Parathyroid adenoma (tissue), 2 donors: ENCODE data around the gene DTD1.

Source experiments
- H2AFZ ChIP-seq: fragments of 300-600 bp; sonication (generic); one replicate; pipeline ENCODE4 v1.7.0; 2017; ENCODE audit warnings: antibody characterized with exemption, mild to moderate bottlenecking
- H3K27ac ChIP-seq: fragments of 300-600 bp; sonication (generic); one replicate; pipeline ENCODE4 v1.7.0; 2017
- H3K27me3 ChIP-seq: fragments of 300-600 bp; sonication (generic); one replicate; pipeline ENCODE4 v1.7.0; 2017; ENCODE audit warnings: low read length; ENCODE audit not compliant: control insufficient read depth, insufficient read depth
- H3K36me3 ChIP-seq: fragments of 300-600 bp; sonication (generic); one replicate; pipeline ENCODE4 v1.7.0; 2017; ENCODE audit warnings: low read length; ENCODE audit not compliant: control insufficient read depth, insufficient read depth
- H3K4me1 ChIP-seq: fragments of 300-600 bp; sonication (generic); one replicate; pipeline ENCODE4 v1.7.0; 2017; ENCODE audit warnings: control low read depth
- H3K4me2 ChIP-seq: fragments of 300-600 bp; sonication (generic); one replicate; pipeline ENCODE4 v1.7.0; 2017; ENCODE audit warnings: low read length
- H3K4me3 ChIP-seq: fragments of 300-600 bp; sonication (generic); one replicate; pipeline ENCODE4 v1.7.0; 2017; ENCODE audit warnings: low read depth, low read length
- H3K79me2 ChIP-seq: fragments of 300-600 bp; sonication (generic); one replicate; pipeline ENCODE4 v1.7.0; 2017; ENCODE audit warnings: control low read depth
- H3K9ac ChIP-seq: fragments of 300-600 bp; sonication (generic); one replicate; pipeline ENCODE4 v1.7.0; 2017; ENCODE audit warnings: mild to moderate bottlenecking
- H3K9me3 ChIP-seq: fragments of 300-600 bp; sonication (generic); one replicate; pipeline ENCODE4 v1.7.0; 2017; ENCODE audit warnings: low read length; ENCODE audit not compliant: control insufficient read depth
- TF ChIP-seq, protein P1 (sequence below): fragments of 300-600 bp; sonication (generic); IDR thresholded peaks from one replicate; pipeline ENCODE4 v1.7.0; 2017; ENCODE audit warnings: antibody characterized with exemption, mild to moderate bottlenecking
- donor health status: primary hyperparathyroidism.

Gene DTD1

DNA sequence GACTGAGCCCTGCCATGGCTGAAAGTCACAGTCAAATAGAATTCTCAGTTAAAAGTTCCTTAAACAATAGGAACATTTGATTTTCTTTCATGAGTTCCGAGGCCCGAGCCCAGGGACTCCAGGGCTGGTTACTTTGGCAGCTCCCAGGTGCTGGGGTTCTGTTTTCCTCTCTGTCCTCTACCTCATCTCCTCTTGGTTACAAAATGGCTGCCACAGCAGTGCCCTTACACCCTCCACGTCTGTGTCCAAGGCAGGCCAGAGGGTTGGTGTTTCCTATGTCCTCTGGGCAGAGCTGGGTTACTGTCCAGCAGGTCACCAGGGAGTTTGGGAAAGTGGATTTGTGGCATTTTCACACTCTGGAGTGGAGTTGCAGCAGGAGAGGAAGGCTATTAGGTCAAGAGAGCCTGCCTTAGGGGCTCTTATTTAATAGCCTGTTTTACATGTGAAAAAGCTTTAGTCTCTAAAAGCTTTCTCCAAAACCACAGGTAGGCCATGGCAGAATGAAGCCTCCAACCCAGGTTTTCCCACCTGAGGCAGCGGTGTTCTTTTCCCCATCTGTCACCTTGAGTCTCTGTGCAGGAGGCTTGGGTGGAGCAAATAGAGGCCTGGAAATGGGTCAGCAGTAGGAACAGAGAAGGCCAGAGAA, 111.0 kb downstream of the DTD1 start:
- no peaks in the 10 kb centered on the region for H3K9me3 ChIP-seq
- H3K4me2 ChIP-seq = no peak overlapping the region
- H3K4me1 ChIP-seq = no peaks in the 10 kb centered on the region
- H3K4me3 ChIP-seq = no peak overlapping the region
- H3K79me2 ChIP-seq = peaks cover 3% of the 10 kb centered on the region
- no peaks in the 10 kb centered on the region for H3K36me3 ChIP-seq
- no peak overlapping the region for H3K9ac ChIP-seq
- TF ChIP-seq, protein P1, sequence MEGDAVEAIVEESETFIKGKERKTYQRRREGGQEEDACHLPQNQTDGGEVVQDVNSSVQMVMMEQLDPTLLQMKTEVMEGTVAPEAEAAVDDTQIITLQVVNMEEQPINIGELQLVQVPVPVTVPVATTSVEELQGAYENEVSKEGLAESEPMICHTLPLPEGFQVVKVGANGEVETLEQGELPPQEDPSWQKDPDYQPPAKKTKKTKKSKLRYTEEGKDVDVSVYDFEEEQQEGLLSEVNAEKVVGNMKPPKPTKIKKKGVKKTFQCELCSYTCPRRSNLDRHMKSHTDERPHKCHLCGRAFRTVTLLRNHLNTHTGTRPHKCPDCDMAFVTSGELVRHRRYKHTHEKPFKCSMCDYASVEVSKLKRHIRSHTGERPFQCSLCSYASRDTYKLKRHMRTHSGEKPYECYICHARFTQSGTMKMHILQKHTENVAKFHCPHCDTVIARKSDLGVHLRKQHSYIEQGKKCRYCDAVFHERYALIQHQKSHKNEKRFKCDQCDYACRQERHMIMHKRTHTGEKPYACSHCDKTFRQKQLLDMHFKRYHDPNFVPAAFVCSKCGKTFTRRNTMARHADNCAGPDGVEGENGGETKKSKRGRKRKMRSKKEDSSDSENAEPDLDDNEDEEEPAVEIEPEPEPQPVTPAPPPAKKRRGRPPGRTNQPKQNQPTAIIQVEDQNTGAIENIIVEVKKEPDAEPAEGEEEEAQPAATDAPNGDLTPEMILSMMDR = no peak
- no peak overlapping the region for H3K27ac ChIP-seq
- H3K27me3 ChIP-seq = no peaks in the 10 kb centered on the region
- H2AFZ ChIP-seq = no peak overlapping the region

- H3K4me3 ChIP-seq = no peak overlapping the region
- TF ChIP-seq, protein P1 = no peak
- no peak overlapping the region for H3K4me2 ChIP-seq
- H3K27me3 ChIP-seq = no peaks in the 10 kb centered on the region
- H3K9me3 ChIP-seq = no peaks in the 10 kb centered on the region
- no peaks in the 10 kb centered on the region for H3K4me1 ChIP-seq
- no peak overlapping the region for H2AFZ ChIP-seq
- peaks cover 3% of the 10 kb centered on the region for H3K79me2 ChIP-seq
- H3K36me3 ChIP-seq = no peaks in the 10 kb centered on the region
- no peak overlapping the region for H3K9ac ChIP-seq
- H3K27ac ChIP-seq = no peak overlapping the region
Observed at GRCh38 chr20:18701969-18702368, 114.1 kb downstream of the DTD1 start.

GRCh38 chr20:18702736-18703135, 114.9 kb downstream of the DTD1 start:
- TF ChIP-seq, protein P1 = no peak
- H3K36me3 ChIP-seq = no peaks in the 10 kb centered on the region
- no peaks in the 10 kb centered on the region for H3K9me3 ChIP-seq

DNA sequence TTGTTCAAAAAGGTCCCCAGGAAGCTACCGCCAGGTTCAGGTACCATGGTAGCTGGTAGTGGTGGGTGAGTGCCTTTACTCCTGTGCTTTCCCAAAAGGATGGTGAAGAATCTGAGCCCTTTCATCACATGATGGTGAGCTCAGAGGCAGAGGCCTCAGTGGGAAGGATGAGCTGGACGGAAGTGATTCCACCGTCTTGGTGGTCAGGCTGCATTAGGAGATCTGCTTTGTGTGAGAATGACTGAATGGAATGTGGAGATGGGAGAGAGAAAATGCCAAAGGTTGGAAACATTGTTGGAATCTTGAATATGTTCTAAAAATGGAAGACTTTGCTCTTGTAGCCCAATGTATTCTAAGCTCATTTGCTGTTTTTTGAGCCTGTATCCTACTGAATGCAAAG, 117.6 kb downstream of the DTD1 start:
- Histone ChIP-seq H3K4me1 (no peaks in the 10 kb centered on the region), H3K36me3 (no peaks in the 10 kb centered on the region), H3K27me3 (no peaks in the 10 kb centered on the region), H3K9me3 (no peaks in the 10 kb centered on the region), H3K27ac (no peak overlapping the region), H3K79me2 (peaks cover 8% of the 10 kb centered on the region), H2AFZ (no peak overlapping the region), H3K4me2 (no peak overlapping the region), H3K9ac (no peak overlapping the region), H3K4me3 (no peak overlapping the region)
- TF ChIP-seq, protein P1 = no peak

More at GRCh38 chr20:18702736-18703135, 114.9 kb downstream of the DTD1 start:
- H2AFZ ChIP-seq = no peak overlapping the region
- H3K4me3 ChIP-seq = no peak overlapping the region
- no peak overlapping the region for H3K4me2 ChIP-seq
- peaks cover 3% of the 10 kb centered on the region for H3K79me2 ChIP-seq
- H3K4me1 ChIP-seq = no peaks in the 10 kb centered on the region
- no peaks in the 10 kb centered on the region for H3K27me3 ChIP-seq
- no peak overlapping the region for H3K27ac ChIP-seq
- H3K9ac ChIP-seq = no peak overlapping the region

DNA sequence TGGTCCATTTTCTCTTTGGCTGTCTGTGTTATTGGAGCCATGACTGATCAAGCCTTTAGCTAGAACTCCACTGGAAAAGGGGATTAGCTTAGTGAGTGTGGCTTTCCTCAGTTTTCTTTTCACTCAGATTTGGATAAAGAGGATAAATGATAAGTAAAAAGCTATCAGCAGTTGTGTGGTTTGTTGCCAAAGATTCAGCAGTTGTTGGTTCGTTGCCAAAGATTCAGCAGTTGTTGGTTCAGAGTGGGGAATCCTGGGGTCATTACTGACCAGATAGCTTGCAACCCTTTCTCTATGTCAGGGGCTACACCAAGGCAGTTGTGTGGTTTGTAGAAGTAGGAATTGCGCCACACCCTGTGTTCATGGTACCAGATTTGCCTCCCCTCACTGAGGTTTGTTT, 118.1 kb downstream of the DTD1 start:
- Histone ChIP-seq H3K79me2 (peaks cover 5% of the 10 kb centered on the region), H3K4me3 (no peak overlapping the region), H3K9ac (no peak overlapping the region), H3K27me3 (no peaks in the 10 kb centered on the region), H2AFZ (no peak overlapping the region), H3K4me1 (no peaks in the 10 kb centered on the region), H3K36me3 (no peaks in the 10 kb centered on the region), H3K9me3 (no peaks in the 10 kb centered on the region), H3K27ac (no peak overlapping the region), H3K4me2 (no peak overlapping the region)
- TF ChIP-seq, protein P1 = no peak
